ENCODE results near the gene GPC2.

DNA sequence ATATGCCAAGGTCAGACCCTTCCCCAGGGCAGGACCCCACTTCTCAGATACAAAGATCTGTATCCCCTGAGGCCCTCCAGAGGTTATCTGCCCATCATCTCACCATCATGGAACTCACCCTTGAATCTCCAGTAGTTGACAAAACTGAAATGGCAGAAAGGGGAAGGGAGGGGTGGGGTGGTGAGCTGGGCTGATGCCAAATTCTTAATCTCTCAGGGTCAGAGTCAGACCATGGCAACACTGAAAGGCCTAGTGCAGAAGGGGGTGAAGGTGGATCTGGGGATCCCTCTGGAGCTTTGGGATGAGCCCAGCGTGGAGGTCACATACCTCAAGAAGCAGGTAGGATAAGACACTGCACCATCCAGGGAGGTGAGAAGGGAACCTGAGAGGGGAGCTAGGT lies 54.6 kb downstream of the GPC2 start:
- no peak for TF ChIP-seq CTCF (IDR thresholded peaks at IDR 0.05)
- no peak for TF ChIP-seq EZH2 (IDR thresholded peaks at IDR 0.05)
- no peak for TF ChIP-seq EZH2phosphoT487 (IDR thresholded peaks at IDR 0.05)
